ENCODE measurements around the gene SH3D19.

- TF ChIP-seq CTCF (conservative IDR thresholded peaks at IDR 0.05): no peak
- TF ChIP-seq EZH2 (IDR thresholded peaks at IDR 0.05; ENCODE audit: low read depth): no peak
Observed at GRCh38 chr4:151304755-151305154, 20.6 kb downstream of the SH3D19 start.

All from PC-9 (cell line).